GM23338 (cell line): ENCODE measurements around the gene PTPRE.

ENCODE experiments used
- CREB1 ChIP-seq: fragments of 250-450 bp; sonication (Bioruptor Pico); IDR thresholded peaks from 2 replicates; pipeline ENCODE4 v1.5.0; 2020; ENCODE audit warnings: low read depth, mild to moderate bottlenecking, moderate library complexity
- CTCF ChIP-seq, 2 experiments: fragments of 200-600 bp in 1 of 2; sonication (generic) in 1 of 2; conservative IDR thresholded peaks; 2 replicates each; pipeline versions ENCODE4 v1.5.1 to v1.6.1; 2016 to 2017; ENCODE audit warnings: antibody characterized with exemption in 2 of 2, low read depth in 2 of 2, mild to moderate bottlenecking in 2 of 2, moderate library complexity in 1 of 2
- EZH2 ChIP-seq: fragments of 200-600 bp; sonication (generic); IDR thresholded peaks from one replicate; pipeline ENCODE4 v1.8.0; 2017; ENCODE audit warnings: antibody characterized with exemption, mild to moderate bottlenecking, low read depth; ENCODE audit not compliant: unreplicated experiment
- EZH2phosphoT487 ChIP-seq: fragments of 200-600 bp; sonication (generic); IDR thresholded peaks from one replicate; pipeline ENCODE4 v1.8.1; 2018; ENCODE audit warnings: antibody characterized with exemption; ENCODE audit not compliant: unreplicated experiment
- JUNB ChIP-seq: IDR thresholded peaks from one replicate; pipeline ENCODE4 v1.6.1; 2016; ENCODE audit warnings: antibody characterized with exemption; ENCODE audit not compliant: unreplicated experiment
- NANOG ChIP-seq: IDR thresholded peaks from 2 replicates; pipeline ENCODE4 v1.6.1; 2016; ENCODE audit warnings: antibody characterized with exemption, borderline replicate concordance
- POLR2AphosphoS5 ChIP-seq: IDR thresholded peaks from 2 replicates; pipeline ENCODE4 v1.6.1; 2016; ENCODE audit warnings: antibody characterized with exemption, low read depth
- REST ChIP-seq: IDR thresholded peaks from one replicate; pipeline ENCODE4 v1.6.1; 2018; ENCODE audit warnings: antibody characterized with exemption; ENCODE audit not compliant: unreplicated experiment
- STAT1 ChIP-seq: IDR thresholded peaks from one replicate; pipeline ENCODE4 v1.6.1; 2016; ENCODE audit warnings: antibody characterized with exemption; ENCODE audit not compliant: unreplicated experiment
- ZNF331 ChIP-seq: fragments of 250-450 bp; sonication (Bioruptor Pico); IDR thresholded peaks from 2 replicates; pipeline ENCODE4 v1.5.0; 2020; ENCODE audit warnings: low read depth, mild to moderate bottlenecking, moderate library complexity
- TF ChIP-seq, protein P1 (sequence below): IDR thresholded peaks from 2 replicates; pipeline ENCODE4 v1.6.1; 2016; ENCODE audit warnings: antibody characterized with exemption

GRCh38 chr10:128125944-128126764, 219.3 kb downstream of the PTPRE start, which contains the start of gene MKI67:
- no peak for TF ChIP-seq CREB1
- no peak for TF ChIP-seq CTCF (conservative IDR thresholded peaks at IDR 0.05; ENCODE audit: low read depth in 2 of 2)
- peak; percentile 66 for TF ChIP-seq POLR2AphosphoS5
- no peak for TF ChIP-seq EZH2
- no peak for TF ChIP-seq NANOG
- TF ChIP-seq REST: no peak
- TF ChIP-seq EZH2phosphoT487: no peak
- no peak for TF ChIP-seq JUNB
- TF ChIP-seq, protein P1, sequence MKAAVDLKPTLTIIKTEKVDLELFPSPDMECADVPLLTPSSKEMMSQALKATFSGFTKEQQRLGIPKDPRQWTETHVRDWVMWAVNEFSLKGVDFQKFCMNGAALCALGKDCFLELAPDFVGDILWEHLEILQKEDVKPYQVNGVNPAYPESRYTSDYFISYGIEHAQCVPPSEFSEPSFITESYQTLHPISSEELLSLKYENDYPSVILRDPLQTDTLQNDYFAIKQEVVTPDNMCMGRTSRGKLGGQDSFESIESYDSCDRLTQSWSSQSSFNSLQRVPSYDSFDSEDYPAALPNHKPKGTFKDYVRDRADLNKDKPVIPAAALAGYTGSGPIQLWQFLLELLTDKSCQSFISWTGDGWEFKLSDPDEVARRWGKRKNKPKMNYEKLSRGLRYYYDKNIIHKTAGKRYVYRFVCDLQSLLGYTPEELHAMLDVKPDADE: no peak
- TF ChIP-seq STAT1: no peak
- TF ChIP-seq ZNF331 (CRISPR knock-in tag): no peak
